Memory B cell (primary cell): ENCODE data around the gene LRP1.

Experiments used
- ATAC-seq: fragments of 150-1000 bp; cut with Tn5 transposase; 2 replicates; pipeline ENCODE4 v1.10.0; 2021; ENCODE audit warnings: low read depth, mild to moderate bottlenecking, moderate library complexity
- DNase-seq, 2 donors: peaks; one replicate each; pipeline ENCODE4 v3.0.0; 2022; ENCODE audit warnings: low spot score in 2 of 2
- H3K27ac Mint-ChIP-seq: one replicate; pipeline ENCODE4 v1.8.0; 2022; ENCODE audit warnings: mild to moderate bottlenecking, moderate library complexity, mixed read lengths
- H3K27me3 Mint-ChIP-seq: one replicate; pipeline ENCODE4 v1.8.0; 2022; ENCODE audit warnings: mixed read lengths
- H3K36me3 Mint-ChIP-seq: one replicate; pipeline ENCODE4 v1.8.0; 2022; ENCODE audit warnings: mild to moderate bottlenecking, mixed read lengths
- H3K4me1 Mint-ChIP-seq: one replicate; pipeline ENCODE4 v1.8.0; 2022; ENCODE audit warnings: mixed read lengths
- H3K4me3 Mint-ChIP-seq: one replicate; pipeline ENCODE4 v1.8.0; 2022; ENCODE audit warnings: mild to moderate bottlenecking, moderate library complexity, mixed read lengths
- H3K9me3 Mint-ChIP-seq: one replicate; pipeline ENCODE4 v1.8.0; 2022; ENCODE audit warnings: mixed read lengths

LRP1 gene

GRCh38 chr12:57260366-57260765 is 132.1 kb downstream of the LRP1 start:
- Mint-ChIP-seq H3K36me3 (peaks cover 31% of the 10 kb centered on the region), H3K4me3 (no peak overlapping the region), H3K27me3 (no peaks in the 10 kb centered on the region), H3K4me1 (peaks cover 4% of the 10 kb centered on the region), H3K27ac (no peak overlapping the region), H3K9me3 (no peaks in the 10 kb centered on the region)
- DNase-seq, result no peak
- no peak for ATAC-seq

GRCh38 chr12:57261428-57261865 is 133.2 kb downstream of the LRP1 start:
- H3K27ac Mint-ChIP-seq, result no peak overlapping the region
- no peaks in the 10 kb centered on the region for H3K27me3 Mint-ChIP-seq
- no peaks in the 10 kb centered on the region for H3K9me3 Mint-ChIP-seq
- H3K4me1 Mint-ChIP-seq, result peaks cover 4% of the 10 kb centered on the region
- DNase-seq (no peak), ATAC-seq (no peak)
- peaks cover 24% of the 10 kb centered on the region for H3K36me3 Mint-ChIP-seq
- H3K4me3 Mint-ChIP-seq, result no peak overlapping the region

GRCh38 chr12:57262126-57262822 is 134.0 kb downstream of the LRP1 start:
- ATAC-seq, result no peak
- H3K4me1 Mint-ChIP-seq, result peaks cover 4% of the 10 kb centered on the region
- H3K27ac Mint-ChIP-seq, result no peak overlapping the region
- H3K27me3 Mint-ChIP-seq, result no peaks in the 10 kb centered on the region
- H3K36me3 Mint-ChIP-seq, result peaks cover 27% of the 10 kb centered on the region
- DNase-seq, result no peak
- H3K4me3 Mint-ChIP-seq, result no peak overlapping the region
- no peaks in the 10 kb centered on the region for H3K9me3 Mint-ChIP-seq
